ENCODE results near the gene BBS2.

BBS2 gene

GRCh38 chr16:56547120-56547948 lies 27.5 kb upstream of the BBS2 start:
- Histone ChIP-seq H3K27ac (ENCODE audit: extremely low read depth, low read depth, low read length) (no peak overlapping the region), H3K4me1 (ENCODE audit: control insufficient read depth, insufficient read depth, low read length) (0 out of 2 replicates have a peak, but pooled peaks cover 5% of the 10 kb centered on the region), H3K4me3 (ENCODE audit: low read depth, low read length) (no peak overlapping the region), H3K9me3 (ENCODE audit: control insufficient read depth, insufficient read depth, low read depth, low read length) (no peaks in the 10 kb centered on the region), H3K36me3 (ENCODE audit: control insufficient read depth in 2 of 2, insufficient read depth in 1 of 2, low read length in 2 of 2) (no peaks in the 10 kb centered on the region)
- ChIA-PET CTCF (interaction anchor here (0.6 to 1.2 kb wide), 4 partner anchors 30 to 159 kb away, joined by 3 to 6 read pairs (median 5); no protein-coding TSS in a partner anchor), POLR2A (interaction anchor here (0.7 kb wide), 1 partner anchor 195 kb away, joined by 5 read pairs; no protein-coding TSS in a partner anchor)
- peak; percentile 89 for TF ChIP-seq ZSCAN16 (tag by site-specific recombination; IDR thresholded peaks at IDR 0.05)
- TF ChIP-seq GLIS1 (tag by site-specific recombination; IDR thresholded peaks at IDR 0.05): no peak

- CTCF ChIA-PET: no interaction called here
- TF ChIP-seq ZBTB48 (tag by site-specific recombination; IDR thresholded peaks at IDR 0.05) (no peak), ZNF211 (tag by site-specific recombination; IDR thresholded peaks at IDR 0.05; ENCODE audit: low read depth) (no peak), ZNF571 (tag by site-specific recombination; IDR thresholded peaks at IDR 0.05) (no peak), KLF10 (tag by site-specific recombination; IDR thresholded peaks at IDR 0.05) (no peak), SETDB1 (IDR thresholded peaks at IDR 0.05; ENCODE audit: insufficient read length, low read length) (no peak), ZNF580 (tag by site-specific recombination; IDR thresholded peaks at IDR 0.05) (no peak), ZNF529 (tag by site-specific recombination; IDR thresholded peaks at IDR 0.05; ENCODE audit: insufficient replicate concordance) (no peak), ZNF146 (tag by site-specific recombination; IDR thresholded peaks at IDR 0.05) (no peak), BCL11A (tag by site-specific recombination; IDR thresholded peaks at IDR 0.05; ENCODE audit: low read depth) (no peak), ZBTB7A (tag by site-specific recombination; IDR thresholded peaks at IDR 0.05; ENCODE audit: low read depth) (no peak)
- Histone ChIP-seq H3K4me3 (ENCODE audit: low read depth, low read length) (no peak overlapping the region), H3K27ac (ENCODE audit: extremely low read depth, low read depth, low read length) (no peak overlapping the region), H3K36me3 (ENCODE audit: control insufficient read depth in 2 of 2, insufficient read depth in 1 of 2, low read length in 2 of 2) (no peaks in the 10 kb centered on the region), H3K9me3 (ENCODE audit: control insufficient read depth, insufficient read depth, low read depth, low read length) (no peaks in the 10 kb centered on the region), H3K4me1 (ENCODE audit: control insufficient read depth, insufficient read depth, low read length) (no peaks in the 10 kb centered on the region)
- POLR2A ChIA-PET: interaction anchor here (0.5 kb wide), 1 partner anchor 298 kb away, joined by 4 read pairs; no protein-coding TSS in a partner anchor
Measured at GRCh38 chr16:56542039-56542438, 22.2 kb upstream of the BBS2 start.

GRCh38 chr16:56539656-56540055 lies 19.8 kb upstream of the BBS2 start:
- no peak overlapping the region for H3K4me3 ChIP-seq (ENCODE audit: low read depth, low read length)
- H3K27ac ChIP-seq (ENCODE audit: extremely low read depth, low read depth, low read length): no peak overlapping the region
- no peaks in the 10 kb centered on the region for H3K9me3 ChIP-seq (ENCODE audit: control insufficient read depth, insufficient read depth, low read depth, low read length)
- no peaks in the 10 kb centered on the region for H3K4me1 ChIP-seq (ENCODE audit: control insufficient read depth, insufficient read depth, low read length)
- CTCF ChIA-PET: no interaction called here
- POLR2A ChIA-PET: no interaction called here
- no peaks in the 10 kb centered on the region for H3K36me3 ChIP-seq (ENCODE audit: control insufficient read depth in 2 of 2, insufficient read depth in 1 of 2, low read length in 2 of 2)
- no peak for TF ChIP-seq ZNF610 (tag by site-specific recombination; IDR thresholded peaks at IDR 0.05; ENCODE audit: borderline replicate concordance)
- no peak for TF ChIP-seq MZF1 (tag by site-specific recombination; IDR thresholded peaks at IDR 0.05; ENCODE audit: borderline replicate concordance)
- no peak for TF ChIP-seq ZNF558 (tag by site-specific recombination; IDR thresholded peaks at IDR 0.05)
- no peak for TF ChIP-seq ZSCAN4 (tag by site-specific recombination; IDR thresholded peaks at IDR 0.05)
- no peak for TF ChIP-seq ZNF560 (tag by site-specific recombination; IDR thresholded peaks at IDR 0.05; ENCODE audit: borderline replicate concordance)
- TF ChIP-seq ZNF335 (tag by site-specific recombination; conservative IDR thresholded peaks at IDR 0.05): no peak
- TF ChIP-seq ZBTB8A (tag by site-specific recombination; IDR thresholded peaks at IDR 0.05): no peak
- TF ChIP-seq ZBTB10 (tag by site-specific recombination; IDR thresholded peaks at IDR 0.05): no peak
- TF ChIP-seq ZNF518A (tag by site-specific recombination; conservative IDR thresholded peaks at IDR 0.05; ENCODE audit: low read depth): no peak
- TF ChIP-seq ZNF521 (tag by site-specific recombination; IDR thresholded peaks at IDR 0.05): no peak
